ENCODE data around the gene TFDP1. TPM values are rescaled to one million over a fixed set of nuclear protein-coding genes. Genes with fewer than 3 reads are reported as not detected.

Gene TFDP1
- total RNA-seq, 1 experiment from 2014 or later: 140 TPM

DNA sequence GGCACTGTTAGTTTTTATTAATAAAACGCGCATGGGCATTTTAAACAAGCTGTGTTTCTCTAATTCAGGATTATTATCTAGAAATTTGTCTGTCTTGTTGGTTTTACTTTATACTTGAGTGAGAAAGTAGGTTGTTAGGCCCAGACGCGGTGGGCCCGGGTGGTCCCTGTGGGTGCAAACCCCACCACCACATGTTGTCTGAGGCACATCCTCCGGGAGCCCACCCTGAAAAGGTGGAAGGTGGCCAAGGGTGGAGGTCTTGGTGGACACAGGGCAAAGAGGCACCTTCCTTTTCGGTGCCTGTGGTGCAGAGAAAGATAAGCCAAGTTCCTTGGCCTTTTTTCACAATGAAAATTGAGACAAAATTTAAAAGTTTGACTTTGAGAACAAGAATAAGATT, 56.9 kb downstream of the TFDP1 start:
- BruUV-seq (replicated peaks): no TSS peak
- ChIA-PET CTCF (no interaction called here), POLR2A (no interaction called here)
- Mint-ChIP-seq H3K9me3 (ENCODE audit: unreplicated experiment) (no peaks in the 10 kb centered on the region), H3K36me3 (ENCODE audit: insufficient read depth, unreplicated experiment) (peaks cover 77% of the 10 kb centered on the region), H3K4me3 (ENCODE audit: unreplicated experiment) (no peak overlapping the region), H3K4me1 (ENCODE audit: low read depth, unreplicated experiment) (no peaks in the 10 kb centered on the region), H3K27ac (ENCODE audit: unreplicated experiment) (no peak overlapping the region), H3K27me3 (ENCODE audit: insufficient read depth, unreplicated experiment) (no peaks in the 10 kb centered on the region)
- Histone ChIP-seq H3K4me1 (no peaks in the 10 kb centered on the region), H3K36me3 (ENCODE audit: control insufficient read depth, insufficient read depth, low read length) (no peaks in the 10 kb centered on the region; the same call in 1 of the 2 replicates), H3K9me3 (no peaks in the 10 kb centered on the region), H3K27me3 (replicated peaks; ENCODE audit: control insufficient read depth, insufficient read depth, low read length) (no peaks in the 10 kb centered on the region), H3K4me3 (ENCODE audit: low read depth, low read length) (no peak overlapping the region)
- TF ChIP-seq CTCF (IDR thresholded peaks at IDR 0.05; ENCODE audit: insufficient read depth in 1 of 2, low read depth in 1 of 2, low read length in 1 of 2, severe bottlenecking in 1 of 2, unreplicated experiment in 1 of 2): no peak
- no peak for DNase-seq
- intact Hi-C loops (cut with micrococcal nuclease; ENCODE audit: unreplicated experiment): no loop called here

GRCh38 chr13:113642563-113642962, 58.0 kb downstream of the TFDP1 start:
- DNase-seq: no peak
- Mint-ChIP-seq H3K9me3 (ENCODE audit: unreplicated experiment) (no peaks in the 10 kb centered on the region), H3K4me1 (ENCODE audit: low read depth, unreplicated experiment) (no peaks in the 10 kb centered on the region), H3K36me3 (ENCODE audit: insufficient read depth, unreplicated experiment) (peaks cover 67% of the 10 kb centered on the region), H3K27me3 (ENCODE audit: insufficient read depth, unreplicated experiment) (no peaks in the 10 kb centered on the region), H3K27ac (ENCODE audit: unreplicated experiment) (no peak overlapping the region), H3K4me3 (ENCODE audit: unreplicated experiment) (no peak overlapping the region)
- Histone ChIP-seq H3K4me3 (ENCODE audit: low read depth, low read length) (no peak overlapping the region), H3K36me3 (ENCODE audit: control insufficient read depth, insufficient read depth, low read length) (no peaks in the 10 kb centered on the region; the same call in 1 of the 2 replicates), H3K4me1 (no peaks in the 10 kb centered on the region), H3K9me3 (no peaks in the 10 kb centered on the region), H3K27me3 (replicated peaks; ENCODE audit: control insufficient read depth, insufficient read depth, low read length) (no peaks in the 10 kb centered on the region)
- CTCF ChIA-PET: no interaction called here
- no peak for TF ChIP-seq CTCF (IDR thresholded peaks at IDR 0.05; ENCODE audit: insufficient read depth in 1 of 2, low read depth in 1 of 2, low read length in 1 of 2, severe bottlenecking in 1 of 2, unreplicated experiment in 1 of 2)
- POLR2A ChIA-PET: interaction anchor here (0.5 kb wide), 1 partner anchor 19 kb away, joined by 3 read pairs; no protein-coding TSS in a partner anchor
- intact Hi-C loops (cut with micrococcal nuclease; ENCODE audit: unreplicated experiment): no loop called here
- BruUV-seq (replicated peaks): no TSS peak

DNA sequence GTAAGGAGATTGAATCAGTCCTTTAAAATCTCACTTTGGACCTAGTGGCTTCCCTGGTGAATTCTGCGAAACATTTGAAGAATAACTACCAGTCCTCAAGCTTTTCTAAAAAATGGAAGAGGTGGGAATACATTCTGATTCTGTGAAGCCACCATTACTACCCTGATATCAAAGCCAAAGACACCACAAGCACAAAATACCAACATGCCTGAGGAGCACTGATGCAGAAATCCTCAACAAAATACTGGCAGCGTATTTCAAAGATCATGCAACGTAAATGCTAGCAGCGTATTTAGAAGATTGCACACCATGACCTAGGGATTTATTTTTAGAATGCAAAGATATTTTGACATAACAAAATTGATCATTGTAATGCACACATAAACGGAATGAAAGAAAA, 59.0 kb downstream of the TFDP1 start:
- Mint-ChIP-seq H3K9me3 (ENCODE audit: unreplicated experiment) (no peaks in the 10 kb centered on the region), H3K27me3 (ENCODE audit: insufficient read depth, unreplicated experiment) (no peaks in the 10 kb centered on the region), H3K4me3 (ENCODE audit: unreplicated experiment) (no peak overlapping the region), H3K4me1 (ENCODE audit: low read depth, unreplicated experiment) (no peaks in the 10 kb centered on the region), H3K36me3 (ENCODE audit: insufficient read depth, unreplicated experiment) (peaks cover 67% of the 10 kb centered on the region), H3K27ac (ENCODE audit: unreplicated experiment) (no peak overlapping the region)
- Histone ChIP-seq H3K9me3 (no peaks in the 10 kb centered on the region), H3K4me1 (no peaks in the 10 kb centered on the region), H3K36me3 (ENCODE audit: control insufficient read depth, insufficient read depth, low read length) (no peaks in the 10 kb centered on the region; the same call in 1 of the 2 replicates), H3K27me3 (replicated peaks; ENCODE audit: control insufficient read depth, insufficient read depth, low read length) (no peaks in the 10 kb centered on the region), H3K4me3 (ENCODE audit: low read depth, low read length) (no peak overlapping the region)
- no peak for TF ChIP-seq CTCF (IDR thresholded peaks at IDR 0.05; ENCODE audit: insufficient read depth in 1 of 2, low read depth in 1 of 2, low read length in 1 of 2, severe bottlenecking in 1 of 2, unreplicated experiment in 1 of 2)
- POLR2A ChIA-PET: no interaction called here
- intact Hi-C loops (cut with micrococcal nuclease; ENCODE audit: unreplicated experiment): no loop called here
- CTCF ChIA-PET: no interaction called here
- no peak for DNase-seq
- BruUV-seq (replicated peaks): no TSS peak

Data from Caco-2 (cell line).